DLD1 (cell line): ENCODE measurements around the gene SYNGR3.
"Not testable (repeated sequence)": the region's sequence is repeated elsewhere in the genome, so short reads cannot be mapped to it uniquely, and the experiment has no call there.

Experiments
- in situ Hi-C: cut with HindIII; loops from 2 replicates; pipeline ENCODE4 v1.10.0; 2017; ENCODE audit warnings: low sequenced_read_pairs

SYNGR3 gene

GRCh38 chr16:2027024-2028010 is 37.5 kb downstream of the SYNGR3 start:
- in situ Hi-C loops: no loop called here

- in situ Hi-C loops: no loop called here
Measured at GRCh38 chr16:2028146-2028545, 38.4 kb downstream of the SYNGR3 start.

GRCh38 chr16:2028620-2029220 is 39.0 kb downstream of the SYNGR3 start:
- in situ Hi-C loops: no loop called here

- in situ Hi-C loops: no loop called here
Measured at GRCh38 chr16:2029350-2029749, 39.6 kb downstream of the SYNGR3 start.

GRCh38 chr16:2030036-2030435 is 40.3 kb downstream of the SYNGR3 start:
- in situ Hi-C loops: no loop called here

GRCh38 chr16:2031081-2031577 is 41.4 kb downstream of the SYNGR3 start:
- in situ Hi-C loops: no loop called here

GRCh38 chr16:2032285-2033056 is 42.7 kb downstream of the SYNGR3 start:
- in situ Hi-C loops: no loop called here

- in situ Hi-C loops: no loop called here
Measured at GRCh38 chr16:2033057-2033908, 43.5 kb downstream of the SYNGR3 start.

GRCh38 chr16:2033909-2034695 is 44.3 kb downstream of the SYNGR3 start:
- in situ Hi-C loops: not testable (repeated sequence)

- in situ Hi-C loops: no loop called here
Measured at GRCh38 chr16:2034696-2035430, 45.1 kb downstream of the SYNGR3 start.

GRCh38 chr16:2035431-2036199 is 45.8 kb downstream of the SYNGR3 start:
- in situ Hi-C loops: no loop called here

GRCh38 chr16:2036200-2036966 is 46.6 kb downstream of the SYNGR3 start:
- in situ Hi-C loops: no loop called here

- in situ Hi-C loops: no loop called here
Measured at GRCh38 chr16:2037115-2037514, 47.3 kb downstream of the SYNGR3 start.

- in situ Hi-C loops: no loop called here
Measured at GRCh38 chr16:2037647-2038381, 48.0 kb downstream of the SYNGR3 start.

GRCh38 chr16:2038382-2039231 is 48.8 kb downstream of the SYNGR3 start:
- in situ Hi-C loops: no loop called here
